Pancreas (tissue), 10 donors: ENCODE results near the gene ANKDD1A. TPM values are rescaled to one million over a fixed set of nuclear protein-coding genes. Genes with fewer than 3 reads are reported as not detected.

Experiments
- ATAC-seq, 4 donors: fragments of 200-7000 bp; cut with Tn5 transposase; one replicate each; pipeline versions ENCODE4 v1.8.0 to v1.9.1; 2020; ENCODE audit warnings: mild to moderate bottlenecking in 4 of 4, moderate library complexity in 4 of 4
- DNase-seq, 6 donors: peaks; one replicate each; pipeline ENCODE4 v3.0.0-alpha.2; 2020
- FAIRE-seq: peaks from 2 replicates; lab custom pipeline; 2012; peaks lifted over from hg19 to GRCh38; lab: Jason Lieb, UNC
- H3K27ac ChIP-seq, 4 donors: fragments of 200-600 bp; sonication (generic); 1 replicate in 3 of 4; 2 replicates in 1 of 4; pipeline versions ENCODE4 v1.5.0 to v1.8.0; 2020
- H3K27me3 ChIP-seq, 4 donors: fragments of 200-600 bp; one replicate each; pipeline ENCODE4 v1.8.0; 2021
- H3K36me3 ChIP-seq, 3 donors: fragments of 200-600 bp; sonication (generic) in 1 of 3; one replicate each; pipeline versions ENCODE4 v1.5.0 to v1.8.0; 2020 to 2021
- H3K4me1 ChIP-seq, 3 donors: fragments of 200-600 bp; one replicate each; pipeline ENCODE4 v1.8.0; 2021
- H3K4me3 ChIP-seq, 4 donors: fragments of 200-600 bp; sonication (generic) in 2 of 4; one replicate each; pipeline versions ENCODE4 v1.5.0 to v1.8.0; 2020 to 2021
- H3K9me3 ChIP-seq, 4 donors: fragments of 200-600 bp; one replicate each; pipeline ENCODE4 v1.8.0; 2021
- CTCF ChIP-seq, 4 donors: fragments of 200-600 bp; sonication (generic) in 3 of 4; IDR thresholded peaks; one replicate each; pipeline versions ENCODE4 v1.5.0 to v1.8.0; 2021; ENCODE audit warnings: antibody characterized with exemption in 4 of 4
- WGBS, 2 donors: extraction: QIAGEN DNeasy Blood & Tissue Kit; methylation state at CpG; one replicate each; pipeline ENCODE4 v1.1.7; 2013; 5-methylcytosine and 5-hydroxymethylcytosine counted together
- intact Hi-C, 3 donors: fragments of 100-400 bp; cut with DNase I; formaldehyde crosslinking; loops; one replicate each; pipeline versions ENCODE4 v1.11.1 to v1.14.2; 2022
- polyA plus RNA-seq, 2 donors: library from polyadenylated mRNA; stranded (reverse); fragments of 200-250 nt; gene quantifications; one replicate each; pipeline ENCODE4 v1.2.3, GENCODE V29; 2013
- total RNA-seq, 6 donors: library from RNA; stranded (reverse); fragmentation: NEBNext Ultra II Directional in 4 of 6; extraction: Animal tissue kit (Norgen Biotek cat#: 25700) in 4 of 6; gene quantifications; one replicate each; pipeline versions ENCODE4 v1.2.1 to v1.2.4, GENCODE V29; 2021 to 2023
- donor health status: healthy with polysubstance abuse.
- donor health status: DM: no; HTN: no; CAD: no; lungs with moderate emphysema.
- donor health status: DM: no; HTN: no; CAD: no.
- donor health status: control.
- donor health status: control.
- donor health status: Bipolar disorder and iron deficiency.
- donor health status: DM: yes; HTN: yes; CAD: no.
- donor health status: DM: no; HTN: no; CAD: no.
- donor health status: DM: no; HTN: no; CAD: no.
- donor health status: DM: yes; HTN: yes; CAD: no.

The ANKDD1A gene
- total and polyA plus RNA-seq, 8 donors = 2.0 to 4.9 (median 3.8) TPM

- Histone ChIP-seq H3K9me3 (no peaks in the 10 kb centered on the region), H3K36me3 (no peaks in the 10 kb centered on the region), H3K4me3 (no peak overlapping the region), H3K27ac (peak overlapping the region in 1 of 4 donors; percentile 5), H3K27me3 (no peaks in the 10 kb centered on the region), H3K4me1 (peaks cover 0 to 7% (median 0%) of the 10 kb centered on the region in 3 donors)
- DNase-seq (no peak), ATAC-seq (no peak), FAIRE-seq (no peak)
- WGBS, 2 donors = 77 to 88% methylated on average over 5 of the region's 5 CpGs
- TF ChIP-seq CTCF (IDR thresholded peaks at IDR 0.05) = no peak
- intact Hi-C loops = no loop called here
These were observed 27.0 kb upstream of the ANKDD1A start for GRCh38 chr15:64884679-64885078.

GRCh38 chr15:64888336-64888735 lies 23.4 kb upstream of the ANKDD1A start:
- TF ChIP-seq CTCF (IDR thresholded peaks at IDR 0.05) = no peak
- Histone ChIP-seq H3K4me1 (peaks cover 0 to 7% (median 0%) of the 10 kb centered on the region in 3 donors), H3K27me3 (no peaks in the 10 kb centered on the region), H3K36me3 (no peaks in the 10 kb centered on the region), H3K9me3 (no peaks in the 10 kb centered on the region), H3K27ac (no peak overlapping the region), H3K4me3 (no peak overlapping the region)
- DNase-seq (no peak), ATAC-seq (no peak), FAIRE-seq (no peak)
- intact Hi-C loops = no loop called here
- 89 to 90% methylated on average over 6 of the region's 6 CpGs for WGBS, 2 donors

- no peak for FAIRE-seq
- no peaks in the 10 kb centered on the region for H3K27me3 ChIP-seq
- no peak overlapping the region for H3K4me3 ChIP-seq
- peak overlapping the region in 2 of 4 donors; percentile 17 to 23 for H3K27ac ChIP-seq
- no peaks in the 10 kb centered on the region for H3K36me3 ChIP-seq
- intact Hi-C loops = no loop called here
- no peak for DNase-seq
- ATAC-seq = no peak
- no peak for TF ChIP-seq CTCF (IDR thresholded peaks at IDR 0.05)
- H3K4me1 ChIP-seq = no peaks in the 10 kb centered on the region
- no peaks in the 10 kb centered on the region for H3K9me3 ChIP-seq
These were observed 20.1 kb upstream of the ANKDD1A start for GRCh38 chr15:64891561-64891960.

- TF ChIP-seq CTCF (IDR thresholded peaks at IDR 0.05) = no peak
- no peak overlapping the region for H3K4me3 ChIP-seq
- 93 to 98% methylated on average over 8 of the region's 8 CpGs for WGBS, 2 donors
- no peak for ATAC-seq
- no peaks in the 10 kb centered on the region for H3K36me3 ChIP-seq
- H3K4me1 ChIP-seq = no peaks in the 10 kb centered on the region
- H3K9me3 ChIP-seq = no peaks in the 10 kb centered on the region
- DNase-seq = no peak
- H3K27me3 ChIP-seq = no peaks in the 10 kb centered on the region
- H3K27ac ChIP-seq = peak overlapping the region in 3 of 4 donors; percentile 42 to 64 (median 57)
- no peak for FAIRE-seq
- intact Hi-C loops = no loop called here
These were observed 18.8 kb upstream of the ANKDD1A start for GRCh38 chr15:64892847-64893403.
